Fibroblast of lung (primary cell): ENCODE data around the gene TMCC1. TPM values are rescaled to one million over a fixed set of nuclear protein-coding genes. Genes with fewer than 3 reads are reported as not detected.

Source experiments
- DNase-seq, 2 donors: peaks; one replicate each; pipeline versions ENCODE4 v3.0.0 to v3.0.0-alpha.2; 2010; ENCODE audit warnings: low read depth in 2 of 2
- H2AFZ ChIP-seq: 2 replicates; pipeline ENCODE4 v1.5.1; 2012; ENCODE audit warnings: low read length, control low read depth, inconsistent platforms
- H3K27ac ChIP-seq: 2 replicates; pipeline ENCODE4 v1.5.1; 2011; ENCODE audit warnings: low read length, control low read depth; ENCODE audit not compliant: insufficient read depth
- H3K27me3 ChIP-seq: 2 replicates; pipeline ENCODE4 v1.5.1; 2011; ENCODE audit warnings: mild to moderate bottlenecking, low read length; ENCODE audit not compliant: control insufficient read depth, insufficient read depth
- H3K36me3 ChIP-seq: 2 replicates; pipeline ENCODE4 v1.5.1; 2011; ENCODE audit warnings: low read length; ENCODE audit not compliant: control insufficient read depth, insufficient read depth
- H3K4me1 ChIP-seq: 2 replicates; pipeline ENCODE4 v1.5.1; 2011; ENCODE audit warnings: low read length; ENCODE audit not compliant: control insufficient read depth, insufficient read depth; ENCODE audit errors: extremely low read depth
- H3K4me2 ChIP-seq: 2 replicates; pipeline ENCODE4 v1.5.1; 2011; ENCODE audit warnings: low read length, control low read depth; ENCODE audit not compliant: insufficient read depth; ENCODE audit errors: extremely low read depth
- H3K4me3 ChIP-seq, 4 experiments: fragments of 200-600 bp in 1 of 4; sonication (generic) in 1 of 4; replicated peaks in 1 of 4; 2 replicates each; pipeline ENCODE4 v1.5.1; 2011 to 2016; ENCODE audit warnings: low read length in 4 of 4, low read depth in 3 of 4, mild to moderate bottlenecking in 3 of 4, control low read depth in 2 of 4, inconsistent platforms in 1 of 4, mixed read lengths in 1 of 4; ENCODE audit not compliant: insufficient read depth in 1 of 4; ENCODE audit errors: control extremely low read depth in 1 of 4
- H3K79me2 ChIP-seq: 2 replicates; pipeline ENCODE4 v1.5.1; 2012; ENCODE audit warnings: mild to moderate bottlenecking, low read length, inconsistent platforms; ENCODE audit not compliant: control insufficient read depth, insufficient read depth
- H3K9ac ChIP-seq: 2 replicates; pipeline ENCODE4 v1.5.1; 2011; ENCODE audit warnings: mild to moderate bottlenecking, low read length, control low read depth; ENCODE audit not compliant: insufficient read depth
- H3K9me3 ChIP-seq: 2 replicates; pipeline ENCODE4 v1.5.1; 2012; ENCODE audit warnings: low read depth, low read length; ENCODE audit not compliant: control insufficient read depth, insufficient read depth
- H4K20me1 ChIP-seq: 2 replicates; pipeline ENCODE4 v1.5.1; 2011; ENCODE audit warnings: low read length; ENCODE audit not compliant: control insufficient read depth, insufficient read depth; ENCODE audit errors: extremely low read depth
- CTCF ChIP-seq, 2 donors: IDR thresholded peaks in 1 of 2; conservative IDR thresholded peaks in 1 of 2; 1 replicate in 1 of 2; 2 replicates in 1 of 2; pipeline ENCODE4 v1.5.1; 2011 to 2012; ENCODE audit warnings: low read length in 2 of 2, control low read depth in 1 of 2, inconsistent platforms in 1 of 2, low read depth in 1 of 2, mild to moderate bottlenecking in 1 of 2
- EZH2 ChIP-seq: IDR thresholded peaks from 2 replicates; pipeline ENCODE4 v1.5.1; 2012; ENCODE audit warnings: low read length, control low read depth, mild to moderate bottlenecking; ENCODE audit errors: missing control alignments
- polyA plus RNA-seq, 2 donors: library from polyadenylated mRNA; depleted of rRNA in 1 of 2; stranded (reverse) in 1 of 2; unstranded in 1 of 2; fragments of >200 nt; gene quantifications; 2 replicates each; pipeline ENCODE4 v1.2.1, GENCODE V29; 2011 to 2012; ENCODE audit warnings: missing spikeins in 1 of 2
- total RNA-seq: library from RNA; depleted of rRNA; stranded (reverse); fragments of >200 nt; gene quantifications from 2 replicates; pipeline ENCODE4 v1.2.1, GENCODE V29; 2014

The TMCC1 gene
- total and polyA plus RNA-seq, 2 donors (not counting 1 experiment from before 2014, with no cell fraction given) = 16.2 to 16.8 TPM

DNA sequence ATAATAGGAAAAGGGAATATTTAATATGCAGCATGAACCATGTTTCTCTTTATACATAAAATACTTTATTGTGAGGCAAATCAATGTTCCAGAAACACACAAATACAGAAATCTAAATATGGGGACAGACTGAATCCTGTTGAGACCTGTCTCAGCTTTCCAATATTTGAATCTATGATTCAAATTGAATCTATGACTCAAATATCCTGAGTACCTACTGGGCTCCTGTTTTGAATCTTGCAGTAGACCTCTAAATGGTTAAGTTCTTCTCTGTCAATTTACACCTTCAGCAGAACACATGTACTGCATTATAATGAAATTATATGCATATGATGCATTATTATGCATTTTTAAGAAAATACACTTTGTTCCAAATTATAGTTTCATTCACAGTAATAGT is 143.8 kb downstream of the TMCC1 start:
- Histone ChIP-seq H3K79me2 (no peaks in the 10 kb centered on the region), H3K9ac (no peak overlapping the region), H3K4me3 (no peak overlapping the region), H2AFZ (no peak overlapping the region), H3K27ac (no peak overlapping the region), H3K27me3 (no peaks in the 10 kb centered on the region), H3K36me3 (no peaks in the 10 kb centered on the region), H3K9me3 (no peaks in the 10 kb centered on the region), H3K4me1 (no peaks in the 10 kb centered on the region), H3K4me2 (no peak overlapping the region), H4K20me1 (no peaks in the 10 kb centered on the region)
- TF ChIP-seq CTCF (conservative IDR thresholded peaks at IDR 0.05 in 1 of 2, IDR thresholded peaks at IDR 0.05 in 1 of 2; ENCODE audit: low read depth in 1 of 2, low read length in 2 of 2) (no peak), EZH2 (no peak)
- DNase-seq = no peak

- no peak overlapping the region for H3K4me2 ChIP-seq
- H3K27me3 ChIP-seq = no peaks in the 10 kb centered on the region
- no peak overlapping the region for H3K4me3 ChIP-seq
- no peaks in the 10 kb centered on the region for H3K79me2 ChIP-seq
- no peaks in the 10 kb centered on the region for H4K20me1 ChIP-seq
- no peaks in the 10 kb centered on the region for H3K9me3 ChIP-seq
- TF ChIP-seq EZH2 = no peak
- no peak for TF ChIP-seq CTCF (conservative IDR thresholded peaks at IDR 0.05 in 1 of 2, IDR thresholded peaks at IDR 0.05 in 1 of 2; ENCODE audit: low read depth in 1 of 2, low read length in 2 of 2)
- H2AFZ ChIP-seq = no peak overlapping the region
- H3K9ac ChIP-seq = no peak overlapping the region
- no peak overlapping the region for H3K27ac ChIP-seq
- H3K4me1 ChIP-seq = no peaks in the 10 kb centered on the region
- no peaks in the 10 kb centered on the region for H3K36me3 ChIP-seq
- no peak for DNase-seq
These were observed 145.5 kb downstream of the TMCC1 start for GRCh38 chr3:129747992-129748391.

GRCh38 chr3:129747136-129747535 is 146.4 kb downstream of the TMCC1 start:
- DNase-seq = no peak
- H3K79me2 ChIP-seq = no peaks in the 10 kb centered on the region
- no peaks in the 10 kb centered on the region for H4K20me1 ChIP-seq
- no peaks in the 10 kb centered on the region for H3K36me3 ChIP-seq
- no peak overlapping the region for H3K4me3 ChIP-seq
- H3K4me2 ChIP-seq = no peak overlapping the region
- no peaks in the 10 kb centered on the region for H3K9me3 ChIP-seq
- H2AFZ ChIP-seq = no peak overlapping the region
- no peaks in the 10 kb centered on the region for H3K4me1 ChIP-seq
- no peak overlapping the region for H3K27ac ChIP-seq
- TF ChIP-seq CTCF (conservative IDR thresholded peaks at IDR 0.05 in 1 of 2, IDR thresholded peaks at IDR 0.05 in 1 of 2; ENCODE audit: low read depth in 1 of 2, low read length in 2 of 2) (no peak), EZH2 (no peak)
- no peaks in the 10 kb centered on the region for H3K27me3 ChIP-seq
- H3K9ac ChIP-seq = no peak overlapping the region
